HepG2 (cell line): Measurements from ENCODE around the gene TSHZ1. TPM values are rescaled to one million over a fixed set of nuclear protein-coding genes. Genes with fewer than 3 reads are reported as not detected.

ENCODE experiments used
- ARID4A ChIP-seq: sonication (generic); formaldehyde crosslinking; IDR thresholded peaks from 2 replicates; pipeline ENCODE4 v1.5.0; 2020; ENCODE audit warnings: mild to moderate bottlenecking, missing genetic modification reagents, borderline replicate concordance
- FOXM1 ChIP-seq: sonication (generic); formaldehyde crosslinking; IDR thresholded peaks from 2 replicates; pipeline ENCODE4 v1.5.0; 2020; ENCODE audit warnings: missing genetic modification reagents
- MYPOP ChIP-seq: sonication (generic); formaldehyde crosslinking; IDR thresholded peaks from 2 replicates; pipeline ENCODE4 v1.8.1; 2023; ENCODE audit warnings: mild to moderate bottlenecking, moderate library complexity, missing genetic modification reagents
- NBN ChIP-seq: fragments of 450-650 bp; conservative IDR thresholded peaks from 2 replicates; pipeline ENCODE4 v1.6.1; 2017
- PHF8 ChIP-seq: sonication (generic); formaldehyde crosslinking; IDR thresholded peaks from 2 replicates; pipeline ENCODE4 v1.5.0; 2020; ENCODE audit warnings: missing genetic modification reagents
- RBFOX2 ChIP-seq: fragments of 200-400 bp; formaldehyde crosslinking; IDR thresholded peaks from 2 replicates; pipeline ENCODE4 v1.6.1; 2017; ENCODE audit warnings: low read depth, mild to moderate bottlenecking, low read length
- RBM39 ChIP-seq: fragments of 200-400 bp; formaldehyde crosslinking; IDR thresholded peaks from one replicate; pipeline ENCODE4 v1.6.1; 2018; ENCODE audit warnings: antibody characterized with exemption, mild to moderate bottlenecking, low read depth, low read length; ENCODE audit not compliant: poor library complexity, severe bottlenecking
- RFXANK ChIP-seq: IDR thresholded peaks from 2 replicates; pipeline ENCODE4 v1.6.1; 2016
- SAP130 ChIP-seq: IDR thresholded peaks from 2 replicates; pipeline ENCODE4 v1.6.1; 2016; ENCODE audit warnings: low read depth
- SMARCC2 ChIP-seq: fragments of 450-650 bp; IDR thresholded peaks from 2 replicates; pipeline ENCODE4 v1.6.1; 2017; ENCODE audit warnings: antibody characterized with exemption, mild to moderate bottlenecking
- SOX5 ChIP-seq: IDR thresholded peaks from 2 replicates; pipeline ENCODE4 v1.6.1; 2016; ENCODE audit warnings: borderline replicate concordance
- ZFP37 ChIP-seq: sonication (generic); formaldehyde crosslinking; IDR thresholded peaks from 2 replicates; pipeline ENCODE4 v1.4.0; 2020; ENCODE audit warnings: missing genetic modification reagents, borderline replicate concordance
- ZFY ChIP-seq: sonication (generic); formaldehyde crosslinking; IDR thresholded peaks from 2 replicates; pipeline ENCODE4 v1.4.0; 2020; ENCODE audit warnings: missing genetic modification reagents
- ZSCAN31 ChIP-seq: sonication (generic); formaldehyde crosslinking; IDR thresholded peaks from 2 replicates; pipeline ENCODE4 v1.5.0; 2020; ENCODE audit warnings: low read depth, mild to moderate bottlenecking, missing genetic modification reagents
- polyA plus RNA-seq, 8 experiments: library from polyadenylated mRNA; depleted of rRNA in 3 of 8; stranded (reverse) in 7 of 8; unstranded in 1 of 8; fragments of >200 nt; fragmentation: Illumina TruSeq in 4 of 8; extraction: Trizol in 4 of 8; gene quantifications; 2 replicates each; pipeline versions ENCODE4 v1.2.1 to v1.2.3, GENCODE V29; 2011 to 2016; ENCODE audit warnings: low read depth in 4 of 8, missing spikeins in 1 of 8, mixed read lengths in 1 of 8; ENCODE audit not compliant: insufficient read depth in 1 of 8
- total RNA-seq, 5 experiments: library from RNA; depleted of rRNA; stranded (reverse); fragments of >200 nt; fragmentation: Illumina TruSeq; extraction: Trizol; gene quantifications; 2 replicates each; pipeline ENCODE4 v1.2.3, GENCODE V29; 2016; ENCODE audit warnings: low read depth in 1 of 5
- TF ChIP-seq, protein P1 (sequence below): sonication (generic); formaldehyde crosslinking; IDR thresholded peaks from 2 replicates; pipeline ENCODE4 v1.4.0; 2020; ENCODE audit warnings: mild to moderate bottlenecking, missing genetic modification reagents
- TF ChIP-seq, protein P2 (sequence below): sonication (generic); formaldehyde crosslinking; IDR thresholded peaks from 2 replicates; pipeline ENCODE4 v1.5.1; 2020; ENCODE audit warnings: mild to moderate bottlenecking, missing genetic modification reagents, borderline replicate concordance

Gene TSHZ1
- total and polyA plus RNA-seq, 2 of the 13 experiments (the other 11 are each of a cell fraction or from before 2014, with no cell fraction given): 2.5 to 2.7 TPM

DNA sequence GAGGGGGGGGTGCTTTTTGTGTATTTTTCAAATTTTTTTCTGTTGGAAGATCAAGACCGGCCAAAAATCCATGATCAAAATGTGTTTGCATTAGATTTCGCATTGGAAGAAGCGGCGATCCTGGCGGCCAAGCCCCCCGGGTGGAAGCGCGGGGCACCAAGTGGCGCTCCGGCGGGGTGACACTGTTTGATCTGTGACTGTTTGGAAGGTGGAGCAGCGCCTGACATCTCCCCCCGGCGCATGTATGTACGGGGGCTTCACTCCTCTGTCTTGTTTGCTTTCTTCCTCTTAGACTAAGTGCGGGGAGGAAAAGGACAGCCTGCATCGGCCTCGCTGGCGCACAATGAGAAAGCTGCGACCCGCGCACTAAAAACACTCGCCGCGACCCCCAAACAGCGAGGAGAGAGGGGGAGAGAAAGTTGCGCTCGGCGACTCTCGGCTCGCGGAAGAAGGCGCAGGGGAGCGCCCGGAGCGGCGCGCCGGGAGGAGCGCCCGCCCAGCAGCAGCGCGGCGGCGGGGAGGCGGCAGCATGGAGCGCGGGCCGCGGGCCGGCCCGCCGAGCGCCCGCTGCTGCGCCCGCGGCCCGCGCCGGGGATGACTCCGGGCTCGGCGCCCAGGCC lies 515 bp downstream of the TSHZ1 start (continued):
- TF ChIP-seq RBM39 (peak; percentile 39), RBFOX2 (no peak), ARID4A (peak; percentile 71; the same call in 1 of the 2 replicates), RFXANK (CRISPR knock-in tag) (no peak), SOX5 (no peak), ZFP37 (no peak), PHF8 (CRISPR knock-in tag) (peak; percentile 54; the same call in 1 of the 2 replicates), FOXM1 (CRISPR knock-in tag) (no peak), SAP130 (CRISPR knock-in tag) (peak; percentile 5), NBN (no peak), MYPOP (peak; percentile 89), ZFY (peak; percentile 12), SMARCC2 (no peak), ZSCAN31 (CRISPR knock-in tag) (0 out of 2 replicates have a peak, but pooled peaks have one; percentile 16)
- TF ChIP-seq, protein P1, sequence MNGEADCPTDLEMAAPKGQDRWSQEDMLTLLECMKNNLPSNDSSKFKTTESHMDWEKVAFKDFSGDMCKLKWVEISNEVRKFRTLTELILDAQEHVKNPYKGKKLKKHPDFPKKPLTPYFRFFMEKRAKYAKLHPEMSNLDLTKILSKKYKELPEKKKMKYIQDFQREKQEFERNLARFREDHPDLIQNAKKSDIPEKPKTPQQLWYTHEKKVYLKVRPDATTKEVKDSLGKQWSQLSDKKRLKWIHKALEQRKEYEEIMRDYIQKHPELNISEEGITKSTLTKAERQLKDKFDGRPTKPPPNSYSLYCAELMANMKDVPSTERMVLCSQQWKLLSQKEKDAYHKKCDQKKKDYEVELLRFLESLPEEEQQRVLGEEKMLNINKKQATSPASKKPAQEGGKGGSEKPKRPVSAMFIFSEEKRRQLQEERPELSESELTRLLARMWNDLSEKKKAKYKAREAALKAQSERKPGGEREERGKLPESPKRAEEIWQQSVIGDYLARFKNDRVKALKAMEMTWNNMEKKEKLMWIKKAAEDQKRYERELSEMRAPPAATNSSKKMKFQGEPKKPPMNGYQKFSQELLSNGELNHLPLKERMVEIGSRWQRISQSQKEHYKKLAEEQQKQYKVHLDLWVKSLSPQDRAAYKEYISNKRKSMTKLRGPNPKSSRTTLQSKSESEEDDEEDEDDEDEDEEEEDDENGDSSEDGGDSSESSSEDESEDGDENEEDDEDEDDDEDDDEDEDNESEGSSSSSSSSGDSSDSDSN (CRISPR knock-in tag): peak; percentile 16; the same call in 1 of the 2 replicates
- TF ChIP-seq, protein P2, sequence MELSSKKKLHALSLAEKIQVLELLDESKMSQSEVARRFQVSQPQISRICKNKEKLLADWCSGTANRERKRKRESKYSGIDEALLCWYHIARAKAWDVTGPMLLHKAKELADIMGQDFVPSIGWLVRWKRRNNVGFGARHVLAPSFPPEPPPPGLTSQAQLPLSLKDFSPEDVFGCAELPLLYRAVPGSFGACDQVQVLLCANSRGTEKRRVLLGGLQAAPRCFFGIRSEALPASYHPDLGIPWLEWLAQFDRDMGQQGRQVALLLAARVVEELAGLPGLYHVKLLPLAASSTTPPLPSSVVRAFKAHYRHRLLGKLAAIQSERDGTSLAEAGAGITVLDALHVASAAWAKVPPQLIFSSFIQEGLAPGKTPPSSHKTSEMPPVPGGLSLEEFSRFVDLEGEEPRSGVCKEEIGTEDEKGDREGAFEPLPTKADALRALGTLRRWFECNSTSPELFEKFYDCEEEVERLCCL (CRISPR knock-in tag): no peak
